Urothelium cell line (cell line): ENCODE measurements around the gene APOC3.

Source experiments
- DNase-seq: peaks from one replicate; pipeline ENCODE4 v3.0.0; 2011; ENCODE audit warnings: low spot score, mixed read lengths
- FAIRE-seq: peaks from 2 replicates; lab custom pipeline; 2011; peaks lifted over from hg19 to GRCh38; lab: Jason Lieb, UNC

Gene APOC3

GRCh38 chr11:116869610-116870009, 39.9 kb downstream of the APOC3 start:
- no peak for FAIRE-seq
- no peak for DNase-seq

- DNase-seq (no peak), FAIRE-seq (no peak)
These were observed 40.3 kb downstream of the APOC3 start for GRCh38 chr11:116870054-116870453.

- FAIRE-seq (no peak), DNase-seq (peak; percentile 21)
These were observed 41.5 kb downstream of the APOC3 start for GRCh38 chr11:116871248-116871647.

DNA sequence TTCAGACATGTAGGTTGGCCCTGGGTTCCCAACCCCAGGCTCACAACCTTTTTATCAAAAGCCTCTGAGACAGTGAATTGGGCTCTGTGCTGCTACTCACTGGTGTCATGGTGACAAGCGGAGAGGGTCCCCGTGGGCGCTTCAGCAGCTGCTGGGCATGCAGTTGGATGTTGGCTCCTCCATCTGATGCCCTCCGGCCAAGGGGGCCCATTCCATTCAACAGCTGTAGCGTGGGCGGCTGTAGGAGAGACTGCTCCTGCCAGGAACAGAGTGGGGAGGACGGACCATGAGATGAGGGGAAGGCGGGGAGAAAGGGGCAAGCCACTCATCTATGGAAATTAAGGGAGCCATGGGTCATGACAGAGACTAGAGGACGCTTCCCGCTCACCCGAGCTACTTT, 43.7 kb downstream of the APOC3 start:
- DNase-seq (no peak), FAIRE-seq (no peak)

DNA sequence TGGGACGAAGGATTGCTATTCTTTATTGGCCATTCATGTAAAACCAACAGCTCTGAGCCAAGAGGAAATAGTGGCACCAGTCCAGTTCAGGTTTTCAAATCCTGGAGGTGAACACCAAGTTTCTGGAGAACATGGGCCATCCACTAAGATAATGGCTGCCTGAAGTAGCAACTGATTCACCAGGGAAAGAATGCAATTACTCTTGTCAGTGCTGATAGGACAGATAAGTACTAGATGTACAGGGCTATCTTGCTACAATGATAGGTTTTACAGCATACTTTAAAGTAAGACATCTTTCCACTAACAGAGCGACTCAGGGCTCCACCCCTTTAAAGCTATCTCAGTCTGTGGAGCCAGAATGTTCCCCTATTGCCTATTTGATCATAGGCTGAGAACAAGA, 44.5 kb downstream of the APOC3 start:
- no peak for DNase-seq
- no peak for FAIRE-seq

DNA sequence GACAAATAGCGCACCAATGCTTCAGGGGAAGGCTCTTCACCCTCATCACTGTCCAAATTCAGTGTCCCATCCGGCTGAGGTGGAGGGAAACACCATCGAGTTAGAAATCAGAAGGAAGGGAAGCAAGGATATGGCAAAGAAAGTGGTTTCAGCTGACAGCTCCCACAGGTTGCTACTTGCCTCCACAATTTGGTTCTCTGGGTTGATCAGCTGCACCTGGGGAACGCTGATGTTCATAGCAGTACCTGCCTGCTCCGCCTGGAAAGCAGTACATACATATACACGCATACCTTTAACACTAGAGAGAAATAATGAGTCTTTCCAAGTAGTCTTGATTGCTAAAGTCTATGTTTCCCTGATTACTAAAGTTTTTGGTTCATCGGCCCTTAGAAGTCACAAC, 45.5 kb downstream of the APOC3 start:
- no peak for DNase-seq
- no peak for FAIRE-seq

GRCh38 chr11:116876656-116877055, 46.9 kb downstream of the APOC3 start:
- DNase-seq (no peak), FAIRE-seq (no peak)

DNA sequence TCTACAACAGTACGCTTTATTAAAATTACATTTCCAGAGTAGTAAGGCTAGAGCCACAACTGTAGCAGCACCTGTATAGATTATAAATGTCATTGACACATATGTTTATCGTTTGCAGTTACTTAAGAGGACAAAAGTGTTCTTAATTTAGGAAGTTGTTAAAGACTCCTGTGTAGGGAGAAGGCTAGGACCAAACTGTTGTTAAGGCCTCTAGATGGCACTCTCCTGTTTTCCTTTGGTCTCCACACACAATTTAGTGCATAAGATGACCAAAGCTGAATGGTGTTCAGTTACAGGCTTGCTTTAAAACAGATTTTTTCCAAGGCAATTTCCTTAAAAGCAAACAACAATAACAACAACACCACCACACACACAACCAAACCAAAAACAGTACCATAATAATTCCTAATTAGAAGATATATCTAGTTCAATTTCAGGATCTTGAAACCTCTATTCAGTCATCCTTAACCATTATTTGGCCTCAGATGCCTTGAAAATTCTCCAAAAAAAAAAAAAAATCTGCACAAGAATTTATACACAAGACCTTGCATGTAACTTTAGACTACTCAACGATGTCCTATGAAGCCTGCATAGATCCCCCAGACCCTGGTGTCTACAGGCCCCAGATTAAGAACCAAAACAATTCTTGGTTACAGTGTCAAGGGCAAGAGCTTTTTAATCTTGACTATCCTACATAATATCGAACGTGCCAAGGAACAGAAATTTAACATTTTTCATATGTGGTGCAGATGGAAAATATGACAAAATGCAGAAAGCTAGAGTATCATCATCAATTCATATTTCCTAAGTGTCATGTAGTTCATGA, 50.3 kb downstream of the APOC3 start:
- DNase-seq, result peak; percentile 31
- no peak for FAIRE-seq

DNA sequence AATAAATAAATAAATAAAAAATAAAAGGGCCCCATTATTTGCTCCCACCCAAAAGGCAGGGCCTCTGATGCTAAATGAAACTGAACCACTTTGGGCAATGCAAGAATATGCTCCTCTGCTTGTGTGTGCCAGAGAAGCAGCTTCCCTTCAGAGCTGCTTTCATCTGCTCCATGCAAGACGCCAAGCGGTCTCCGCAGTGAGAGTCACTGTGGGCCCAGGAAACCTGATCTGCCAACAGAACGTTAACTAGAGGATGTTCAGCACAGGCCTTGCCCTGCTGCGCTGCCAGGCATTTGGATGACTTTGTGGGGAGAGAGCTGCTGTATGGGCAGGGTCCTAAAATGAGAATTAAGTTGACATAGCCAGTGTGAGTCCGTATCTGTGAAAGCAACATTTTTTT, 51.4 kb downstream of the APOC3 start:
- FAIRE-seq (no peak), DNase-seq (no peak)

DNA sequence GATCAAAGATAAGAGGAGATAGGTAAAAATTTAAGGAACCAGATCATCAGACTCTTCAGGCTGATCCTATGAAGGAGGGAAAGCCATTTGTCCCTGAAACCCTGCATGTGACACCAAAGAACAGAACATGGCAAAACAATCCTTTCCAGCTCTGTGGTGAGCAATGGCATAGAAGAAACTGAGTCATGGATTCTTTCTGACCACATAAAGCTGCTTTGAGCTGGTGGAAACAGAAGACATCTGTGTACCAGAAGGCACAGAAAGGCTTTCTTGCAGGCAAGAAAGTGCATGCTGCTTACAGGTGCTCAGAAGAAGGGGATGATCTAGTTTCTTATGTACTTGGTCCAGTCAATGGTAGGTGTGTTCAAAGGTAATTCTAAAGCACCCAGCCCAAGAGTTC, 52.7 kb downstream of the APOC3 start:
- peak; percentile 27 for DNase-seq
- FAIRE-seq, result no peak
